Transverse colon (tissue), 4 donors: ENCODE measurements around the gene FOXP4. TPM values are rescaled to one million over a fixed set of nuclear protein-coding genes. Genes with fewer than 3 reads are reported as not detected.

Experiments used
- DNase-seq: peaks from one replicate; pipeline ENCODE4 v3.0.0-alpha.2; 2019
- H3K27ac ChIP-seq, 4 donors: fragments of 200-600 bp; sonication (generic); 2 replicates each; pipeline ENCODE4 v1.5.1; 2016 to 2018; ENCODE audit warnings: inconsistent platforms in 4 of 4
- H3K27me3 ChIP-seq: fragments of 200-600 bp; sonication (generic); 2 replicates; pipeline ENCODE4 v1.5.1; 2017; ENCODE audit warnings: inconsistent platforms
- H3K36me3 ChIP-seq, 4 donors: fragments of 200-600 bp; sonication (generic); 2 replicates each; pipeline ENCODE4 v1.5.1; 2017 to 2019; ENCODE audit warnings: inconsistent platforms in 4 of 4
- H3K4me1 ChIP-seq, 4 donors: fragments of 200-600 bp; sonication (generic); 2 replicates each; pipeline ENCODE4 v1.5.1; 2017 to 2020; ENCODE audit warnings: inconsistent platforms in 4 of 4
- H3K4me3 ChIP-seq, 4 donors: fragments of 200-600 bp; sonication (generic); 1 replicate in 1 of 4; 2 replicates in 3 of 4; pipeline versions ENCODE4 v1.5.1 to v1.6.1; 2017 to 2019; ENCODE audit warnings: inconsistent platforms in 4 of 4
- H3K9me3 ChIP-seq, 2 donors: fragments of 200-600 bp; sonication (generic); 2 replicates each; pipeline ENCODE4 v1.5.1; 2017 to 2019; ENCODE audit warnings: inconsistent platforms in 2 of 2
- EP300 ChIP-seq: sonication (generic); formaldehyde crosslinking; IDR thresholded peaks from one replicate; pipeline ENCODE4 v1.6.1; 2017; ENCODE audit warnings: antibody characterized with exemption, low read depth
- POLR2A ChIP-seq: fragments of 450-650 bp; IDR thresholded peaks from one replicate; pipeline ENCODE4 v1.6.1; 2016; ENCODE audit warnings: antibody characterized with exemption, mild to moderate bottlenecking, moderate library complexity
- POLR2AphosphoS5 ChIP-seq, 3 donors: sonication (generic); formaldehyde crosslinking; IDR thresholded peaks; one replicate each; pipeline ENCODE4 v1.6.1; 2016; ENCODE audit warnings: antibody characterized with exemption in 3 of 3
- WGBS, 2 donors: methylation state at CpG; one replicate each; pipeline ENCODE4 v1.1.5; 2018; ENCODE audit warnings: low coverage in 1 of 2; 5-methylcytosine and 5-hydroxymethylcytosine counted together
- in situ Hi-C, 4 donors: fragments of 200-750 bp; cut with MboI; loops; one replicate each; pipeline versions ENCODE4 v1.15.0 to v1.15.1; 2017; ENCODE audit warnings: low sequenced_read_pairs in 3 of 4, low pct_ligation_motif_present in 1 of 4, low pct_unique_long_range_greater_than_20kb in 1 of 4
- intact Hi-C: fragments of 100-400 bp; cut with DNase I; formaldehyde crosslinking; loops from one replicate; pipeline ENCODE4 v1.15.1; 2023; ENCODE audit warnings: low total_unique reads
- total RNA-seq, 4 donors: library from RNA; depleted of rRNA; stranded (reverse); fragments of >200 nt; gene quantifications; one replicate each; pipeline ENCODE4 v1.1.0, GENCODE V29; 2016
- TF ChIP-seq, protein P1 (sequence below), 5 experiments: fragments of 200-600 bp in 3 of 5; fragments of 450-650 bp in 2 of 5; sonication (generic) in 3 of 5; IDR thresholded peaks; 1 replicate in 2 of 5; 2 replicates in 3 of 5; pipeline ENCODE4 v1.5.1; 2016 to 2017; ENCODE audit warnings: antibody characterized with exemption in 5 of 5, inconsistent platforms in 3 of 5, mild to moderate bottlenecking in 2 of 5, moderate library complexity in 1 of 5

FOXP4 gene
- total RNA-seq, 4 donors from 2014 or later = 13.8 to 45.6 (median 17.2) TPM

- no peak for DNase-seq
- intact Hi-C loops = no loop called here
- in situ Hi-C loops = loop anchor here in 1 of 4 donors (25.0 kb wide), 1 partner anchor 164 kb away; no protein-coding TSS in a partner anchor
- Histone ChIP-seq H3K27ac (no peak overlapping the region), H3K36me3 (no peaks in the 10 kb centered on the region), H3K4me1 (peaks cover 18 to 38% (median 29%) of the 10 kb centered on the region in 4 donors), H3K9me3 (no peaks in the 10 kb centered on the region), H3K4me3 (no peak overlapping the region), H3K27me3 (no peaks in the 10 kb centered on the region)
- WGBS, 2 donors = 71 to 89% methylated on average over 1 to 4 of the region's 4 CpGs
- TF ChIP-seq EP300 (no peak), POLR2A (no peak), POLR2AphosphoS5 (IDR thresholded peaks at IDR 0.05) (no peak)
- TF ChIP-seq, protein P1, sequence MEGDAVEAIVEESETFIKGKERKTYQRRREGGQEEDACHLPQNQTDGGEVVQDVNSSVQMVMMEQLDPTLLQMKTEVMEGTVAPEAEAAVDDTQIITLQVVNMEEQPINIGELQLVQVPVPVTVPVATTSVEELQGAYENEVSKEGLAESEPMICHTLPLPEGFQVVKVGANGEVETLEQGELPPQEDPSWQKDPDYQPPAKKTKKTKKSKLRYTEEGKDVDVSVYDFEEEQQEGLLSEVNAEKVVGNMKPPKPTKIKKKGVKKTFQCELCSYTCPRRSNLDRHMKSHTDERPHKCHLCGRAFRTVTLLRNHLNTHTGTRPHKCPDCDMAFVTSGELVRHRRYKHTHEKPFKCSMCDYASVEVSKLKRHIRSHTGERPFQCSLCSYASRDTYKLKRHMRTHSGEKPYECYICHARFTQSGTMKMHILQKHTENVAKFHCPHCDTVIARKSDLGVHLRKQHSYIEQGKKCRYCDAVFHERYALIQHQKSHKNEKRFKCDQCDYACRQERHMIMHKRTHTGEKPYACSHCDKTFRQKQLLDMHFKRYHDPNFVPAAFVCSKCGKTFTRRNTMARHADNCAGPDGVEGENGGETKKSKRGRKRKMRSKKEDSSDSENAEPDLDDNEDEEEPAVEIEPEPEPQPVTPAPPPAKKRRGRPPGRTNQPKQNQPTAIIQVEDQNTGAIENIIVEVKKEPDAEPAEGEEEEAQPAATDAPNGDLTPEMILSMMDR (IDR thresholded peaks at IDR 0.05) = no peak
These were observed 30.5 kb downstream of the FOXP4 start for GRCh38 chr6:41576667-41577066.

DNA sequence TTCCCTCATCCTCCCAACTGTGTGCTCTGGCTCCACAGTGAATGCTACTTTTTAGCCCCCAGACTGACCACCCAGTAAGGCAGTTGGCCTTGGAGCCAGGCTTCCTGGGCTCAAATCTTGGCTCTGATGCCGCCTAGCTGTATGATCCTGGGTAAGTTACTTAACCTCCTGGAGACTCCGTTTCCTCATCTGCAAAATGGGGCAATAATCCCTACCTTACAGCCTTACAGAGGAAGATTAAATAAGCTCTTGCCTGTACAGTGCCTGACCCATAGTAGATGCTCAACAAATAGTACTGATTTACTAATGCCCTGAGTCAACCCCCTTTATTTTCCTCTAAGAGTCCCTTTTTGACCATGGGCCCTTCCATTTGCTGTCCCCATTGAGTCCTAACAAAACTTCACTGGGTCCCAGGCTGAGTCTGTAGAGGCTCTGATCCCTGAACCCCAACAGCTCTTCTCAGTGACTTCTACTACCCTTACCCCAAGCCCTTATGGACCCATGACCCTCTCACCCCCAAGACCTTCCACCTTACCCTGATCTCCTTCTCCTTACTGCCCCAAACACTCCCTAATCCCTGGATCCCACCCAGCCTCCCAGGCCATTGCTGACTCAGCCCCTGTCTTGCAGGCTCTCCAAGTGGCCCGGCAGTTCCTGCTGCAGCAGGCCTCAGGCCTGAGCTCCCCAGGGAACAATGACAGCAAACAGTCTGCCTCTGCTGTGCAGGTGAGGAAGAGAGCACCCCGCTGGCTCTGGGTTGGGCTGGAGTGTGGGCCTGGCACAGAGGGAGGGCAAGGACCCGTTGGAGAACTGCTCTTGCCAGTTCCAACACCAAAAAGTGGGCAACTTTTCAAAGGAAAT is 31.4 kb downstream of the FOXP4 start:
- TF ChIP-seq POLR2AphosphoS5 (IDR thresholded peaks at IDR 0.05) = no peak
- TF ChIP-seq, protein P1 (IDR thresholded peaks at IDR 0.05) = no peak
- TF ChIP-seq EP300 = no peak
- TF ChIP-seq POLR2A = no peak
- in situ Hi-C loops (loop anchor here in 1 of 4 donors (25.0 kb wide), 1 partner anchor 165 kb away; no protein-coding TSS in a partner anchor), intact Hi-C loops (no loop called here)
- peak overlapping the region; percentile 41 to 60 (median 56) for H3K27ac ChIP-seq
- no peaks in the 10 kb centered on the region for H3K9me3 ChIP-seq
- DNase-seq = no peak
- no peak overlapping the region for H3K4me3 ChIP-seq
- no peaks in the 10 kb centered on the region for H3K27me3 ChIP-seq
- WGBS, 2 donors = 56% methylated on average over 5 of the region's 5 CpGs; no CpG with 5 or more reads in 1 of the 2 donors
- H3K36me3 ChIP-seq = no peaks in the 10 kb centered on the region
- peaks cover 18 to 35% (median 29%) of the 10 kb centered on the region in 4 donors for H3K4me1 ChIP-seq

DNA sequence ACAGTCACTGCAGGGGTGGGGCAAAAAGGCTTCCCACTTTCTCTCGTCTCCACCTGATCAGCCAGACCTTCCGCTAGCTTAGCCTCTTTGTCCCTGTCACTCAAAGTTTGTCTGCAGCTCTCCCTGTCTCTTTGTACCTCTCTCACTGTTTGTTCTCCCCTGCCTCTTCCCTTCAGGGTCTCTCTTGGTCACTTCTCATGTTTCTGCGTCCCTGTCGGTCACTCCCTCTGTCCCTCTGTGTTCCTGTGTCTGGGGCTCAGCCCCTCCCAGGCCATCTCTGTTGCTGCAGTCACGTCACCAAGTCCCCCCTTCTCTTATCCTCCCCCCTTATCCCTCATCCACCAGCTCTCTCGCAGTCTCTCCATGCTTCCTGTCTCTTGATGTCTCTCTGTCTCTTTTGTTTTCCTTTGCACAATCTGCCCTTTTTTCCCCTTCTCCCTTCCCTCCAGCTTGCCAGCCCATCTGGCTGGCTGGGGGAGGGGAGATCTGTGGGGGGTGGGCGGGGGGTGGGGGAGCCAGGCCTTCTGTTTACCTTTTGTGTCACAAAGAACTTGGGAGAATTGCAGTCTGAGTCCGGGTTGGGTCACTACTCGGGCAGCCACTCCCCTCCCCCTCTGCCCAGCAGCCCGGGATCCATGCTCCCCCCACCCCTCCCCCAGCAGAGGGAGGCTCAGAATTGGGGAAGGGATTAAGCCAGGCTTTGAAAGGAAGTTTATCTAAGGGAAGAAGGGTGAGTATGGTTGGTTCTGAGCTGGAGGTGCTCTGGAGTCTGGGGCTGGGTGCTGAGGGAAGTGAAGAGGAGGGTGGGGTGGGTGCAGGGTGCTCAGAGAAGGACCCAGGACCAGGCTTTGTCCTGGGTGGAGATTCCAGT is 32.3 kb downstream of the FOXP4 start:
- intact Hi-C loops = no loop called here
- peaks cover 18 to 35% (median 29%) of the 10 kb centered on the region in 4 donors for H3K4me1 ChIP-seq

More for the DNA sequence above, 32.3 kb downstream of the FOXP4 start:
- TF ChIP-seq EP300 (no peak), POLR2AphosphoS5 (IDR thresholded peaks at IDR 0.05) (no peak), POLR2A (no peak)
- TF ChIP-seq, protein P1 (IDR thresholded peaks at IDR 0.05) = no peak
- no peak overlapping the region for H3K4me3 ChIP-seq
- no peaks in the 10 kb centered on the region for H3K9me3 ChIP-seq
- WGBS, 2 donors = 26 to 40% methylated on average over 4 to 10 of the region's 10 CpGs
- DNase-seq = no peak
- peak overlapping the region; percentile 41 to 60 (median 56) for H3K27ac ChIP-seq
- in situ Hi-C loops = loop anchor here in 1 of 4 donors (25.0 kb wide), 1 partner anchor 166 kb away; no protein-coding TSS in a partner anchor
- no peaks in the 10 kb centered on the region for H3K27me3 ChIP-seq
- H3K36me3 ChIP-seq = no peaks in the 10 kb centered on the region
